ENCODE results near the gene PAPLN. TPM values are rescaled to one million over a fixed set of nuclear protein-coding genes. Genes with fewer than 3 reads are reported as not detected.

PAPLN gene
- total and polyA plus RNA-seq, 2 experiments from 2014 or later, result 7.6 to 13.4 TPM

- TF ChIP-seq EZH2 (IDR thresholded peaks at IDR 0.05; ENCODE audit: borderline replicate concordance) (no peak), CTCF (IDR thresholded peaks at IDR 0.05; ENCODE audit: poor library complexity) (no peak), EZH2phosphoT487 (IDR thresholded peaks at IDR 0.05; ENCODE audit: low read depth, severe bottlenecking, unreplicated experiment) (no peak)
- DNase-seq (ENCODE audit: low spot score), result no peak
Measured at GRCh38 chr14:73249108-73249507, 11.8 kb downstream of the PAPLN start.

GRCh38 chr14:73249564-73250316 lies 12.4 kb downstream of the PAPLN start:
- 92% methylated on average over 13 of the region's 13 CpGs for WGBS (ENCODE audit: low lambda C conversion rate, missing lambda C conversion rate)
- no peak for TF ChIP-seq CTCF (IDR thresholded peaks at IDR 0.05; ENCODE audit: poor library complexity)
- TF ChIP-seq EZH2 (IDR thresholded peaks at IDR 0.05; ENCODE audit: borderline replicate concordance), result no peak
- no peak for TF ChIP-seq EZH2phosphoT487 (IDR thresholded peaks at IDR 0.05; ENCODE audit: low read depth, severe bottlenecking, unreplicated experiment)
- no peaks in the 10 kb centered on the region for H4K20me1 ChIP-seq (ENCODE audit: insufficient read depth, poor library complexity, severe bottlenecking)
- H3K9me2 ChIP-seq (replicated peaks; ENCODE audit: insufficient read depth), result no peaks in the 10 kb centered on the region
- H3K4me3 ChIP-seq, result no peak overlapping the region
- H3K27me3 ChIP-seq, result no peaks in the 10 kb centered on the region
- H3K4me1 ChIP-seq (ENCODE audit: insufficient read depth), result peaks cover 5% of the 10 kb centered on the region
- no peaks in the 10 kb centered on the region for H3K79me2 ChIP-seq
- no peaks in the 10 kb centered on the region for H3K36me3 ChIP-seq (replicated peaks; ENCODE audit: insufficient read depth, low read depth)
- no peaks in the 10 kb centered on the region for H3K9me3 ChIP-seq (ENCODE audit: low read depth)
- no peak overlapping the region for H3K4me2 ChIP-seq
- no peak for DNase-seq (ENCODE audit: low spot score)
- no peak overlapping the region for H2AFZ ChIP-seq
- H3K27ac ChIP-seq, result no peak overlapping the region

More at GRCh38 chr14:73249108-73249507, 11.8 kb downstream of the PAPLN start:
- Histone ChIP-seq H3K4me1 (ENCODE audit: insufficient read depth) (peaks cover 5% of the 10 kb centered on the region), H3K4me3 (no peak overlapping the region), H3K27me3 (no peaks in the 10 kb centered on the region), H3K9me2 (replicated peaks; ENCODE audit: insufficient read depth) (no peaks in the 10 kb centered on the region), H4K20me1 (ENCODE audit: insufficient read depth, poor library complexity, severe bottlenecking) (no peaks in the 10 kb centered on the region), H3K36me3 (replicated peaks; ENCODE audit: insufficient read depth, low read depth) (no peaks in the 10 kb centered on the region), H3K9me3 (ENCODE audit: low read depth) (no peaks in the 10 kb centered on the region), H2AFZ (no peak overlapping the region), H3K4me2 (no peak overlapping the region), H3K27ac (no peak overlapping the region), H3K79me2 (no peaks in the 10 kb centered on the region)
- 100% methylated on average over 1 of the region's 1 CpG for WGBS (ENCODE audit: low lambda C conversion rate, missing lambda C conversion rate)

- H4K20me1 ChIP-seq (ENCODE audit: insufficient read depth, poor library complexity, severe bottlenecking), result no peaks in the 10 kb centered on the region
- peaks cover 4% of the 10 kb centered on the region for H3K4me1 ChIP-seq (ENCODE audit: insufficient read depth)
- H3K27me3 ChIP-seq, result no peaks in the 10 kb centered on the region
- TF ChIP-seq CTCF (IDR thresholded peaks at IDR 0.05; ENCODE audit: poor library complexity), result no peak
- no peak for TF ChIP-seq EZH2 (IDR thresholded peaks at IDR 0.05; ENCODE audit: borderline replicate concordance)
- no peak for TF ChIP-seq EZH2phosphoT487 (IDR thresholded peaks at IDR 0.05; ENCODE audit: low read depth, severe bottlenecking, unreplicated experiment)
- H3K9me3 ChIP-seq (ENCODE audit: low read depth), result no peaks in the 10 kb centered on the region
- H3K79me2 ChIP-seq, result no peaks in the 10 kb centered on the region
- no peak overlapping the region for H3K4me2 ChIP-seq
- H2AFZ ChIP-seq, result no peak overlapping the region
- WGBS (ENCODE audit: low lambda C conversion rate, missing lambda C conversion rate), result 94% methylated on average over 11 of the region's 11 CpGs
- DNase-seq (ENCODE audit: low spot score), result no peak
- no peaks in the 10 kb centered on the region for H3K36me3 ChIP-seq (replicated peaks; ENCODE audit: insufficient read depth, low read depth)
- H3K4me3 ChIP-seq, result no peak overlapping the region
- no peak overlapping the region for H3K27ac ChIP-seq
- H3K9me2 ChIP-seq (replicated peaks; ENCODE audit: insufficient read depth), result no peaks in the 10 kb centered on the region
Measured at GRCh38 chr14:73250317-73250713, 13.0 kb downstream of the PAPLN start.

All from hepatocyte (in vitro differentiated cells).